ENCODE measurements around the gene NBPF12. TPM values are rescaled to one million over a fixed set of nuclear protein-coding genes. Genes with fewer than 3 reads are reported as not detected.
"Not testable (repeated sequence)": the region's sequence is repeated elsewhere in the genome, so short reads cannot be mapped to it uniquely, and the experiment has no call there.

NBPF12 gene
- total and polyA plus RNA-seq, 12 donors = 1.8 to 6.3 (median 3.5) TPM

DNA sequence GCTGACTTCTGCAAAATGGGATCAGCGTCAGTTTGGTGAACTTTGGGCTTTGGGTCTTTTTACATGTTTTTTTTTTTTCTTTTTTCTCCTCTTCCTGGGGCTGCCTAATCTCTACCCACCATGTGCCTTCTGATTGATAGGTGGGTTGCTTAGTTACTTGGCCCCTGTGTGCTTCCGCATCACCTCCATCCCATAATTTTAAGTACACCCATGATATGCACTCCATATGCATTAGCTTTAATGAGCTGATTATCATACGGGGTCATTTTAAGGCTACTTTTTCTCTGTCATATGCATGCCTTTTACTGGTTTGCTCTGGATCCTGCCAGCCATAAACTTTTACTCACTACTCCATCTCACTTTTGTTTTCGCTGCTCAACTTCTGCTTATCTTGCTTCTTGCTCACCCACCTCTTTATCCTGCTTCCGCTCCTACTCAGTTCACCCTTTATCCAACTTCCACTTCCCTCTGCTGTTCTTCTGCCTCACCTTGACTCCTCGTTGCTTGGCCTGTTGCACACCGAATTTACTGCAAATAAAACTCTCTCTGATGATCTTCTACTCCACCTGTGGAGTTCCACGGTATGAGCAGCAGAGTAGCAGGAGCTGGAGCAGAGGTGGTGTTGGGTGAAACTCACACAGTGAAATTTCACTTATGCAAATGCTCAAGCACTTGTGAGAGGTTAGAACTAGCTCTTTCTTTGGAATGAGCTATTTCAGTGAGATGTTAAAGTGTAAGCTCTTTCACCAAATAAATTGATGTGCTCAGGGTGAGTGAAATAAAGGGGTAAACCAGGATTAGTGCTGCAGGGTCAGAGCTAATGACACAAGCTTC, 3.5 kb upstream of the NBPF12 start:
- H3K27ac ChIP-seq; H3K36me3 ChIP-seq; H3K4me1 ChIP-seq; H3K27me3 ChIP-seq; intact Hi-C loops (cut with DNase I); H3K4me3 ChIP-seq; DNase-seq; ATAC-seq; H3K9me3 ChIP-seq: not testable (repeated sequence)
- 45 to 49% methylated on average over 6 to 7 of the region's 8 CpGs for WGBS, 2 donors

DNA sequence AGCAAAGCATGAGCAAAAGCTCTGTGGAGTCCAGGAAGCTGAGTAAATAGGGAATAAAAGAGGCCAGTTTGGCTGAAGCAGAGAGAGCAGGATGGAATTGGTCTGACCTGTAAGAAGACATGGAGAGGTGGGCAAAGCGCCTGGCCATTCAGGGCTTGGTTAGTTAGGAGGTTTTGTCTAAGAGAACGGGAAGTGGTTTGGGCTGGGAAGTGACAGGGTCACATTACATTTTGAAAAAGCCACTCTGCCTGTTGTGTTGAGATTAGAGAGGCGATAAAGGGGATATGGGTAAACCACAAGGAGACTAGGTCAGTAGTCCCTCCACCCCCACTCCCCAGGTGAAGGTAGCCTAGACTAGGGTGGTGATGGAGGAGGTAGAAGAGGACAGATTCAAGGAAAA, 662 bp upstream of the NBPF12 start:
- intact Hi-C loops (cut with DNase I); H3K36me3 ChIP-seq; H3K27me3 ChIP-seq; ATAC-seq; DNase-seq; H3K4me3 ChIP-seq; H3K9me3 ChIP-seq; H3K27ac ChIP-seq: not testable (repeated sequence)
- peaks cover 0 to 13% (median 3%) of the 10 kb centered on the region in 9 donors for H3K4me1 ChIP-seq
- WGBS, 2 donors = 97% methylated on average over 3 of the region's 3 CpGs; no CpG with 5 or more reads in 1 of the 2 donors

DNA sequence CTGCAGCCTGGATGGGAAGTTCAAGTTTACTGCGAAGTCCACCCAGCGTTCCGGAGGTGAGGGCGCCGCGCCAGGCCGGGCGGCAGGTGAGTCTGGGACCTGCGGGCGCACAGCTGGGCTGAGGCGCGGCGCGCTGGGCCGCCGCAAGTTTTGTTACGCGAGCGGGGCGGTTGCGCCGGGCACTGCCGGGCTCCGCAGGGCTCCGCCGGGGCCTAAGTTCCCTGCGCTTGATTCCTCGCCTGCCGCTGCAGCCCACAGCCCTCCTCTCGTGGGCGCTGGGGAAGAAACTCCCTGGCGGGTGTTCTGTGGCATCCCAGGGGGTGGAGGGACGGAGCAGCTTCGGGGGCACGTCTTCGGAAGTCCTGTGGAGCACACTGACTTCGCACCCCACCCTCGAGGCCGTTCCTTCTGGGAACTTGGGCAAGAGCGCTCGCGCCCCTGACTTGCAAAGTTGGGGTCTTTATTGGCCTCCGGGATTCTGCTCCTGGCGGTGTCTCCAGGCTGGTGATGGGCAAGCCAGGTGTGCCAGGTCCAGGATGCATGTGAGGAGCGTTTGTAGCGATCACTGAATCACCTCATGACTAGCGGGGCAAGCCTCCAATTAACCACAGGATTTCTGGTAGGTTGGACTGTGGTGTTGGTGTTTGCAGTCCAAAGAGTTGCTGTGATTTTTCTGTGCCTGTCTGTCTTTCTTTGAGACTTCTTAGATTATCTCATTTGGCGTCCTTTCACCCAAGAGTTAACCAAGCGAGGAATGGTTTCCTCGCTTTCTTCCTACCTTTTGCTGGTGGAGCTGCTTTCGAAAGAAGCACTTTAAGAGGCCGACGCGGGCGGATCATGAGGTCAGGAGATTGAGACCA, 1.0 kb downstream of the NBPF12 start:
- peaks cover 0 to 13% (median 3%) of the 10 kb centered on the region in 9 donors for H3K4me1 ChIP-seq

DNA sequence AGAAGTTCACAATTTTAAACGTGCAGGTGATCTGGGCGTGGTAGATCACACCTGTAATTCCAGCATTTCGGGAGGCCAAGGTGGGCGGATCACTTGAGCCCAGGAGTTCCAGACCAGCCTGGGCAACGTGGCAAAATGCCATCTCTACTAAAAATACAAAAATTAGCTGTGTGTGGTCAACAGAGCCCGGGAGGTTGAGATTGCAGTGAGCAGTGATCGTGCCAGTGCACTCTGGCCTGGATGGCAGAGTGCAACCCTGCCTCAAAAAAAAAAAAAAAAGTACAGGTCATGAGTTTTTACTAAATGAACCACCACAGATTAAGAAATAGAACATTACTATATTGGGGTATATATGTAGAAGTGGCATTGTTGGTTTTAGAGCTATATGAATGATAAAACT, 2.2 kb downstream of the NBPF12 start:
- H3K9me3 ChIP-seq; DNase-seq; intact Hi-C loops (cut with DNase I); H3K27ac ChIP-seq; ATAC-seq; H3K36me3 ChIP-seq; H3K27me3 ChIP-seq; H3K4me3 ChIP-seq: not testable (repeated sequence)
- H3K4me1 ChIP-seq = peaks cover 0 to 13% (median 3%) of the 10 kb centered on the region in 9 donors
- WGBS, 2 donors = 54 to 60% methylated on average over 3 of the region's 7 CpGs

More for the DNA sequence above, 1.0 kb downstream of the NBPF12 start:
- ATAC-seq (peak; percentile 44 to 82 (median 62)), DNase-seq (peak in 1 of 2 donors; percentile 27)
- H3K27me3 ChIP-seq; H3K9me3 ChIP-seq; H3K36me3 ChIP-seq; intact Hi-C loops (cut with DNase I): not testable (repeated sequence)
- WGBS, 2 donors = 6 to 9% methylated on average over 52 to 53 of the region's 55 CpGs
- Histone ChIP-seq H3K4me3 (peak overlapping the region; percentile 50 to 98 (median 77)), H3K27ac (peak overlapping the region in 9 of 10 donors; percentile 79 to 93 (median 86))

DNA sequence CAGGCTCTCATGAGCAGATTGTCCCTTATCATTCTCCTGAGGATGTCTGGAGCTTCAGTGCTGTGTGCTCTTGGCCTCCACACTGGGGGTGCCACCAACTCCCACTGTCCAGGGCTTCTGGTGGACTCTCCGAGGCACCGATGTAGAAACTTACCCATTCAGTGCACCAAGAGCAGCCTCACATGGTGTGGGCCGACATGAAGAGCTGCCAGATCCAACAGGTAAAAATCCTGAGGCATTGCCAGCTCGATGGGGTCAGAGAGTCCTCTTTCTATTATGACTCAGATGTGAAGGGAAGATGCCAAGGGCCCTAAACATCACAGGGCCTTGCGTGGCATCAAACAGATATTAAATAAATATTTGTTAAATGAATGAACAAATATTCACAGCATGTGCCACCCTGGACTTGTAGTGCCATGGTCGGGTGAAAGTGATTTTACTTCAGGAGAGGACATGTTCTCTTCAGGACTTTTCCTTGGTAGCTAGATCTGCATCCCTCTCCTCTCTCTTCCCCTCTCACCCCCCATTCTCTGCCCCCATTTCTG, 5.3 kb downstream of the NBPF12 start:
- DNase-seq; H3K27ac ChIP-seq; H3K4me3 ChIP-seq; intact Hi-C loops (cut with DNase I); H3K27me3 ChIP-seq; H3K9me3 ChIP-seq; ATAC-seq: not testable (repeated sequence)
- Histone ChIP-seq H3K4me1 (peaks cover 0 to 13% (median 3%) of the 10 kb centered on the region in 9 donors), H3K36me3 (peaks cover 0 to 22% (median 0%) of the 10 kb centered on the region in 9 donors)
- 81 to 90% methylated on average over 6 of the region's 6 CpGs for WGBS, 2 donors

DNA sequence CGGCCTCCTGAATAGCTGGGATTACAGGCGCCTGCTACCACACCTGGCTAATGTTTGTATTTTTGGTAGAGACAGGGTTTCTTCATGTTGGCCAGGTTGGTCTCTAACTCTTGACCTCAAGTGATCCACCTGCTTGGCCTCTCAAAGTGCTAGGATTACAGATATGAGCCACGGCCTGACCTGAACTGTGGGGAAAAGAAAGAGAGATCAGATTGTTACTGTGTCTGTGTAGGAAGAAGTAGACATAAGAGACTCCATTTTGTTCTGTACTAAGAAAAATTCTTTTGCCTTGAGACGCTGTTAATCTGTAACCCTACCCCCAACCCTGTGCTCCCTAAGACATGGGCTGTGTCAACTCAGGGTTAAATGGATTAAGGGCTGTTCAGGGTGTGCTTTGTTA, 10.0 kb downstream of the NBPF12 start:
- H3K27ac ChIP-seq; ATAC-seq; H3K4me1 ChIP-seq; H3K4me3 ChIP-seq; DNase-seq; H3K9me3 ChIP-seq; H3K27me3 ChIP-seq; intact Hi-C loops (cut with DNase I): not testable (repeated sequence)
- WGBS, 2 donors = 93 to 95% methylated on average over 3 of the region's 4 CpGs
- H3K36me3 ChIP-seq = peaks cover 0 to 35% (median 0%) of the 10 kb centered on the region in 9 donors

DNA sequence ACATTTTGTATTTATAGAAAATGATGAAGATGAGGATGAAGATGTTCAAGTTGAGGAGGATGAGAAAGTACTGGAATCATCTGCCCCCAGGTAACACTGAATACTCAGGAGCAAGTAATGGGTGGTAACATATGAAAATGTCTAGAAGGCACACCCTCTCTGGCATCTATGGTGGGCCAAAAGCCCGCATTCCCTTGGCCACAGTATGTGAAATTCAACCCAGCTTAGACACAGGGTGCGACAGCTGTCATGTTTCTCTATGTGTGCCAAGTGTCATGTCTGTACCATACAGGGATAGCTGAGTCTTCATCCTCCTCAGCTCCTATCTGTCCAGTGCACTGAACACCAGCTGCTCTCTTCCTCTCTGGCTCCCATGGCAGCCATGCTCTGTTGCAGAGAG, 26.2 kb downstream of the NBPF12 start:
- intact Hi-C loops (cut with DNase I); DNase-seq; H3K27ac ChIP-seq; H3K27me3 ChIP-seq; ATAC-seq; H3K9me3 ChIP-seq; H3K4me3 ChIP-seq; H3K4me1 ChIP-seq: not testable (repeated sequence)
- 85 to 88% methylated on average over 2 of the region's 2 CpGs for WGBS, 2 donors
- H3K36me3 ChIP-seq = peaks cover 0 to 52% (median 0%) of the 10 kb centered on the region in 9 donors

Data from heart right ventricle (tissue), 16 donors.